ENCODE results near the gene HAPSTR1. TPM values are rescaled to one million over a fixed set of nuclear protein-coding genes. Genes with fewer than 3 reads are reported as not detected.

HAPSTR1 gene
- total and polyA plus RNA-seq, 2 of the 13 experiments (the other 11 are each of a cell fraction or from before 2014, with no cell fraction given): 25.2 to 83.2 TPM

GRCh38 chr16:9046667-9047055 lies 44.8 kb upstream of the HAPSTR1 start (continued):
- TF ChIP-seq LBX2 (CRISPR knock-in tag; IDR thresholded peaks at IDR 0.05; ENCODE audit: borderline replicate concordance) (no peak), ZNF414 (CRISPR knock-in tag; IDR thresholded peaks at IDR 0.05) (no peak), RNF219 (CRISPR knock-in tag; IDR thresholded peaks at IDR 0.05) (no peak)

- DNase-seq (ENCODE audit: low spot score): peak; percentile 97
- H3K27ac ChIP-seq (ENCODE audit: extremely low read length, insufficient read depth, low read length): peak overlapping the region; percentile 7
- peaks cover 40% of the 10 kb centered on the region for H3K4me1 ChIP-seq (ENCODE audit: insufficient read depth, low read length)
- H3K27me3 ChIP-seq (ENCODE audit: control insufficient read depth in 1 of 2, insufficient read depth in 2 of 2, low read length in 2 of 2): no peaks in the 10 kb centered on the region
- H3K9me3 ChIP-seq (ENCODE audit: low read length): no peaks in the 10 kb centered on the region
- intact Hi-C loops (cut with micrococcal nuclease; ENCODE audit: unreplicated experiment): loop anchor here (5.0 kb wide), 1 partner anchor 45 kb away; the partner anchor contains the start of gene HAPSTR1
- 3% methylated on average over 7 of the region's 7 CpGs for WGBS (ENCODE audit: low lambda C conversion rate)
- no peak overlapping the region for H2AFZ ChIP-seq (ENCODE audit: low read length)
- ChIA-PET POLR2A (interaction anchor here (0.6 to 3.2 kb wide), 6 partner anchors 9 to 84 kb away, joined by 3 to 28 read pairs (median 3); partner anchors contain the start of genes HAPSTR1 and USP7), CTCF (ENCODE audit: low intra/inter-chr PET ratio, low total read pairs) (no interaction called here)
- H3K79me2 ChIP-seq (ENCODE audit: insufficient read depth, low read length): no peaks in the 10 kb centered on the region
- in situ Hi-C loops (cut with HindIII; ENCODE audit: extremely low pct_ligation_motif_present, low pct_unique_long_range_greater_than_20kb): no loop called here
- peak; percentile 93 for FAIRE-seq
- no peaks in the 10 kb centered on the region for H3K36me3 ChIP-seq (replicated peaks in 1 of 2; ENCODE audit: control insufficient read depth in 1 of 2, insufficient read depth in 2 of 2, low read length in 2 of 2)
- peak overlapping the region; percentile 68 for H3K4me2 ChIP-seq (ENCODE audit: low read depth, low read length)
- H4K20me1 ChIP-seq (ENCODE audit: insufficient read depth, low read length): no peaks in the 10 kb centered on the region
- no peak overlapping the region; a peak in 1 of 6 replicates for H3K4me3 ChIP-seq (replicated peaks in 1 of 3; ENCODE audit: insufficient read depth in 1 of 3, low read depth in 2 of 3, low read length in 3 of 3)
- ATAC-seq: peak; percentile 92
- BruUV-seq (replicated peaks): no TSS peak
- peak overlapping the region; percentile 18; the same call in 1 of the 2 replicates for H3K9ac ChIP-seq (ENCODE audit: insufficient read depth, low read depth, low read length)
- TF ChIP-seq ZNF530 (CRISPR knock-in tag; IDR thresholded peaks at IDR 0.05; ENCODE audit: low read depth) (no peak), HNF1A (IDR thresholded peaks at IDR 0.05; ENCODE audit: low read depth) (no peak), HNF1A (CRISPR knock-in tag; IDR thresholded peaks at IDR 0.05; ENCODE audit: borderline replicate concordance) (peak; percentile 53; the same call in 1 of the 2 replicates), NR1H2 (CRISPR knock-in tag; IDR thresholded peaks at IDR 0.05; ENCODE audit: borderline replicate concordance, low read depth) (no peak), TRIM24 (CRISPR knock-in tag; IDR thresholded peaks at IDR 0.05) (no peak), ZNF605 (CRISPR knock-in tag; IDR thresholded peaks at IDR 0.05) (peak; percentile 38; the same call in 1 of the 2 replicates), CCDC6 (CRISPR knock-in tag; IDR thresholded peaks at IDR 0.05) (0 out of 2 replicates have a peak, but pooled peaks have one; percentile 38), NR0B2 (CRISPR knock-in tag; IDR thresholded peaks at IDR 0.05) (no peak), ZNF891 (CRISPR knock-in tag; IDR thresholded peaks at IDR 0.05) (0 out of 2 replicates have a peak, but pooled peaks have one; percentile 46)
Observed at GRCh38 chr16:9047689-9048301, 43.6 kb upstream of the HAPSTR1 start.
